GM19463 (cell line): ENCODE results near the gene LGR6.
"Not testable (repeated sequence)": the region's sequence is repeated elsewhere in the genome, so short reads cannot be mapped to it uniquely, and the experiment has no call there.

Source experiments
- ATAC-seq: cut with Tn5 transposase; IDR thresholded peaks from one replicate; pipeline ENCODE4 v1.9.1; 2021; ENCODE audit warnings: mild to moderate bottlenecking, moderate library complexity; ENCODE audit not compliant: unreplicated experiment

Gene LGR6

GRCh38 chr1:202193614-202194327 lies at the start of gene LGR6:
Gene LGR6 (plus strand): TSS chr1:202193799. CDS start chr1:202193990, 191 bp downstream.
- ATAC-seq: no peak

- peak; percentile 63 for ATAC-seq
Observed at GRCh38 chr1:202144402-202145067, 49.1 kb upstream of the LGR6 start, which contains the start of gene ARL8A. Gene ARL8A (minus strand): TSS chr1:202144737. CDS start chr1:202144572, 165 bp downstream.

GRCh38 chr1:202145068-202145743 lies 48.4 kb upstream of the LGR6 start:
- no peak for ATAC-seq

- not testable (repeated sequence) for ATAC-seq
Observed at GRCh38 chr1:202145744-202146140, 47.9 kb upstream of the LGR6 start.

- ATAC-seq: no peak
Observed at GRCh38 chr1:202146279-202146678, 47.3 kb upstream of the LGR6 start.

GRCh38 chr1:202146993-202147392 lies 46.6 kb upstream of the LGR6 start:
- ATAC-seq: no peak

GRCh38 chr1:202148391-202148790 lies 45.2 kb upstream of the LGR6 start:
- ATAC-seq: no peak

GRCh38 chr1:202149566-202149965 lies 44.0 kb upstream of the LGR6 start:
- ATAC-seq: no peak

GRCh38 chr1:202150187-202150586 lies 43.4 kb upstream of the LGR6 start:
- no peak for ATAC-seq

- ATAC-seq: no peak
Observed at GRCh38 chr1:202150602-202151001, 43.0 kb upstream of the LGR6 start.

GRCh38 chr1:202151045-202151444 lies 42.6 kb upstream of the LGR6 start:
- ATAC-seq: no peak

- no peak for ATAC-seq
Observed at GRCh38 chr1:202152399-202152798, 41.2 kb upstream of the LGR6 start.

- ATAC-seq: no peak
Observed at GRCh38 chr1:202153284-202153683, 40.3 kb upstream of the LGR6 start.

- ATAC-seq: no peak
Observed at GRCh38 chr1:202154148-202154765, 39.3 kb upstream of the LGR6 start.

GRCh38 chr1:202154766-202155477 lies 38.7 kb upstream of the LGR6 start:
- no peak for ATAC-seq

GRCh38 chr1:202155478-202156021 lies 38.0 kb upstream of the LGR6 start:
- ATAC-seq: no peak

GRCh38 chr1:202156590-202156989 lies 37.0 kb upstream of the LGR6 start:
- ATAC-seq: no peak

- no peak for ATAC-seq
Observed at GRCh38 chr1:202157945-202158344, 35.7 kb upstream of the LGR6 start.

- ATAC-seq: no peak
Observed at GRCh38 chr1:202158810-202159533, 34.6 kb upstream of the LGR6 start.
